ENCODE measurements around the gene NDC80.

The NDC80 gene

GRCh38 chr18:2653467-2653866 lies 82.1 kb downstream of the NDC80 start:
- no peak for TF ChIP-seq CTCF (IDR thresholded peaks at IDR 0.05; ENCODE audit: low read length, missing control alignments)
- no peak overlapping the region for H3K4me3 ChIP-seq (replicated peaks; ENCODE audit: low read depth, low read length)
- DNase-seq (ENCODE audit: low read depth), result no peak

- TF ChIP-seq CTCF (IDR thresholded peaks at IDR 0.05; ENCODE audit: low read length, missing control alignments), result no peak
- peak; percentile 10 for DNase-seq (ENCODE audit: low read depth)
- H3K4me3 ChIP-seq (replicated peaks; ENCODE audit: low read depth, low read length), result peak overlapping the region; percentile 87
Measured at GRCh38 chr18:2654169-2654927, 83.0 kb downstream of the NDC80 start.

- no peak for TF ChIP-seq CTCF (IDR thresholded peaks at IDR 0.05; ENCODE audit: low read length, missing control alignments)
- peak overlapping the region; percentile 87 for H3K4me3 ChIP-seq (replicated peaks; ENCODE audit: low read depth, low read length)
- DNase-seq (ENCODE audit: low read depth), result no peak
Measured at GRCh38 chr18:2654928-2655177, 83.5 kb downstream of the NDC80 start.

GRCh38 chr18:2655178-2655953 lies 84.0 kb downstream of the NDC80 start, which contains the start of gene SMCHD1:
SMCHD1 (plus strand) TSS chr18:2655726; CDS start chr18:2656076, 350 bp downstream.
- H3K4me3 ChIP-seq (replicated peaks; ENCODE audit: low read depth, low read length), result peak within 1 kb of the TSS; percentile 87
- TF ChIP-seq CTCF (IDR thresholded peaks at IDR 0.05; ENCODE audit: low read length, missing control alignments), result no peak
- peak; percentile 78 for DNase-seq (ENCODE audit: low read depth)

GRCh38 chr18:2655954-2656236 lies 84.5 kb downstream of the NDC80 start:
- DNase-seq (ENCODE audit: low read depth), result no peak
- peak overlapping the region; percentile 87 for H3K4me3 ChIP-seq (replicated peaks; ENCODE audit: low read depth, low read length)
- TF ChIP-seq CTCF (IDR thresholded peaks at IDR 0.05; ENCODE audit: low read length, missing control alignments), result no peak

GRCh38 chr18:2656237-2656980 lies 85.1 kb downstream of the NDC80 start:
- no peak for TF ChIP-seq CTCF (IDR thresholded peaks at IDR 0.05; ENCODE audit: low read length, missing control alignments)
- H3K4me3 ChIP-seq (replicated peaks; ENCODE audit: low read depth, low read length), result peak overlapping the region; percentile 87
- peak; percentile 46 for DNase-seq (ENCODE audit: low read depth)

Measured in fibroblast of pulmonary artery (primary cell).